ENCODE results near the gene IKZF2.

The IKZF2 gene

GRCh38 chr2:213185147-213185822, 33.9 kb upstream of the IKZF2 start:
- Histone ChIP-seq H3F3A (ENCODE audit: insufficient read depth, low read length) (no peaks in the 10 kb centered on the region), H3K36me3 (replicated peaks; ENCODE audit: insufficient read depth, low read length) (no peaks in the 10 kb centered on the region), H3K27ac (ENCODE audit: low read length) (no peak overlapping the region), H3K4me3 (ENCODE audit: low read length) (no peak overlapping the region), H3K79me2 (ENCODE audit: low read length) (no peaks in the 10 kb centered on the region), H3K27me3 (replicated peaks; ENCODE audit: insufficient read depth, low read length) (no peaks in the 10 kb centered on the region), H4K20me1 (ENCODE audit: insufficient read depth, low read length) (no peaks in the 10 kb centered on the region), H3K9me3 (replicated peaks; ENCODE audit: insufficient read depth, low read length) (no peaks in the 10 kb centered on the region), H3K4me2 (ENCODE audit: low read depth, low read length) (no peak overlapping the region), H3K9ac (ENCODE audit: low read length) (no peak overlapping the region), H3K9me2 (replicated peaks; ENCODE audit: insufficient read depth, low read length) (no peaks in the 10 kb centered on the region), H3K4me1 (ENCODE audit: low read length) (no peaks in the 10 kb centered on the region), H2AFZ (ENCODE audit: low read length) (no peak overlapping the region)
- no peak for TF ChIP-seq EZH2 (optimal IDR thresholded peaks at IDR 0.05; ENCODE audit: low read depth, low read length)
- no peak for TF ChIP-seq EZH2phosphoT487 (IDR thresholded peaks at IDR 0.05; ENCODE audit: low read length)
- TF ChIP-seq CTCF (IDR thresholded peaks at IDR 0.05; ENCODE audit: low read length): no peak
- DNase-seq: no peak

GRCh38 chr2:213181712-213182111, 30.3 kb upstream of the IKZF2 start:
- H3K9me2 ChIP-seq (replicated peaks; ENCODE audit: insufficient read depth, low read length): no peaks in the 10 kb centered on the region
- no peaks in the 10 kb centered on the region for H4K20me1 ChIP-seq (ENCODE audit: insufficient read depth, low read length)
- no peak overlapping the region for H3K27ac ChIP-seq (ENCODE audit: low read length)
- H2AFZ ChIP-seq (ENCODE audit: low read length): no peak overlapping the region
- H3K27me3 ChIP-seq (replicated peaks; ENCODE audit: insufficient read depth, low read length): no peaks in the 10 kb centered on the region
- H3K9me3 ChIP-seq (replicated peaks; ENCODE audit: insufficient read depth, low read length): no peaks in the 10 kb centered on the region
- DNase-seq: no peak
- no peaks in the 10 kb centered on the region for H3F3A ChIP-seq (ENCODE audit: insufficient read depth, low read length)
- TF ChIP-seq EZH2 (optimal IDR thresholded peaks at IDR 0.05; ENCODE audit: low read depth, low read length) (no peak), EZH2phosphoT487 (IDR thresholded peaks at IDR 0.05; ENCODE audit: low read length) (no peak), CTCF (IDR thresholded peaks at IDR 0.05; ENCODE audit: low read length) (no peak)
- H3K4me1 ChIP-seq (ENCODE audit: low read length): no peaks in the 10 kb centered on the region
- no peak overlapping the region for H3K4me2 ChIP-seq (ENCODE audit: low read depth, low read length)
- H3K9ac ChIP-seq (ENCODE audit: low read length): no peak overlapping the region
- no peaks in the 10 kb centered on the region for H3K79me2 ChIP-seq (ENCODE audit: low read length)
- no peak overlapping the region for H3K4me3 ChIP-seq (ENCODE audit: low read length)
- H3K36me3 ChIP-seq (replicated peaks; ENCODE audit: insufficient read depth, low read length): no peaks in the 10 kb centered on the region

GRCh38 chr2:213177679-213178078, 26.3 kb upstream of the IKZF2 start:
- Histone ChIP-seq H3K27ac (ENCODE audit: low read length) (no peak overlapping the region), H3K36me3 (replicated peaks; ENCODE audit: insufficient read depth, low read length) (no peaks in the 10 kb centered on the region), H3K4me1 (ENCODE audit: low read length) (no peaks in the 10 kb centered on the region), H3K4me2 (ENCODE audit: low read depth, low read length) (no peak overlapping the region), H2AFZ (ENCODE audit: low read length) (no peak overlapping the region), H3K27me3 (replicated peaks; ENCODE audit: insufficient read depth, low read length) (no peaks in the 10 kb centered on the region), H3K9ac (ENCODE audit: low read length) (no peak overlapping the region), H3F3A (ENCODE audit: insufficient read depth, low read length) (no peaks in the 10 kb centered on the region), H3K79me2 (ENCODE audit: low read length) (no peaks in the 10 kb centered on the region), H3K9me2 (replicated peaks; ENCODE audit: insufficient read depth, low read length) (no peaks in the 10 kb centered on the region), H4K20me1 (ENCODE audit: insufficient read depth, low read length) (no peaks in the 10 kb centered on the region), H3K9me3 (replicated peaks; ENCODE audit: insufficient read depth, low read length) (no peaks in the 10 kb centered on the region), H3K4me3 (ENCODE audit: low read length) (no peak overlapping the region)
- TF ChIP-seq CTCF (IDR thresholded peaks at IDR 0.05; ENCODE audit: low read length): no peak
- TF ChIP-seq EZH2 (optimal IDR thresholded peaks at IDR 0.05; ENCODE audit: low read depth, low read length): no peak
- no peak for TF ChIP-seq EZH2phosphoT487 (IDR thresholded peaks at IDR 0.05; ENCODE audit: low read length)
- no peak for DNase-seq

All from MM.1S (cell line).